ENCODE data around the gene ALG6.
A peak's percentile ranks its signal among the peaks of the same experiment; 100 is the strongest.
"Not testable (repeated sequence)": the region's sequence is repeated elsewhere in the genome, so short reads cannot be mapped to it uniquely, and the experiment has no call there.

ALG6 gene

GRCh38 chr1:63328122-63328521 lies 39.3 kb upstream of the ALG6 start:
- DNase-seq (ENCODE audit: low spot score) = no peak

- DNase-seq (ENCODE audit: low spot score) = no peak
Measured at GRCh38 chr1:63328781-63329180, 38.6 kb upstream of the ALG6 start.

DNA sequence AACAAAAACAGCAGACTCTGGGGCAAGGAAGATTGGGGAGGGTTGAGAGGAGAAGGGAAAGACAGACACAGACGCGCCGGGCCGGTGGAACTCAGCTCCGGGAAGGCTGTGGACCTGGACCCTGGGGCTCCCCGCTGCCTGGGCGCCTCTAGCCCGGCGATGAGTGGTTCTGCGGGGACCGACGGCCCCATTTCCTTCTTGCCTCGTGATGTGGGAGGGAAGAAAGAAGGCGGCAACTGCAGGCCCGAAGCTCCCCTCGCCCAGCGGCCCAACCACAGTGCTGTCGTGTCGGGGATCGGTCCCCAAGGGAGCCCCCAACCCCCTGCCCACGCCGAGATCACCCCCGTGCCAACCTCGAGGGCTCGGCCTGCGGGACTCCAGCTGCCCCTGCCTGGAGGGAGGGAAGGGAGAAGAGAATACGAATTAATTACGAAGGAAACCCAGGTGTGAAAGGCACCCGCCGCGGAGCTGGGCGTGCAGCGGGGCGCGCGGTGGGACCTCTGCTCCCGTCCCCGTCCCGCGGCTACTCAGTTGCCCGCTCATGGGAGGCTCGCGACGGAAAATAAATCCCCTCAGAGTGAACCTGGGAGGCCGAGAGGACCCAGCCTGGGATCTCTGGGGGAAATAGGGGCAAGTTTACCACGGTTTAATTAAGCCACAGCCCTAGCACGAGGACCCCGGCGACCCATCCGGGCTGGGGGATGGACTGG lies 37.7 kb upstream of the ALG6 start:
- no peak for DNase-seq (ENCODE audit: low spot score)

DNA sequence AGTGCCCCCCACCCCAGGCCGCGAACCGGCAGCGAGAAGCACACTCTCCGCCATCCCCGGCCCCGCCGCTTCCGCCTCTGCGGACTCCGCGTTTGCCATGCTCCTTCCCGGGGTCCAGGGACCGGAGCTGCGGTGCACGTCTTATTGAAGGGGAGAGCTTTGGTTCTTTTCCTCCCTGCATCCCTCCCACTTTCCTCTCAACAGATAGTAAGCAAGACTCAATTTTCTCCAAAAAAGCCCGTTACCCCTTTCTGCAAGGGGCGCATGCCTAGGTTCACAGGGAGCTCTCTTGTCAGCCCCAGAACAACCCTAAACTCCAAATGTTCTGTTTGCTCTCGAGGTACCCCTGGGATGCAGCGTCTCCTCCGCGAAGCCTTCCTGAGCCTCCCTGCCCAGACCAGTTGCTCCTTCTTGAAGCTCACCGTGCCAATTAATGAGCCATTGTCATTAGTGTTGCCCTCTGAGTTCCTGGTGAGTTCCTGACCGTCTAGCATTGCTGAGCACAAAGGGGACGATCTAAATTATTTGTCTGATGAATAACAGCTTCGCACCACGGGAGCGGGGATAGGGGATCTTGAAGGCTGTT lies 37.0 kb upstream of the ALG6 start:
- DNase-seq (ENCODE audit: low spot score) = no peak

- no peak for DNase-seq (ENCODE audit: low spot score)
Measured at GRCh38 chr1:63342402-63342801, 25.0 kb upstream of the ALG6 start.

DNA sequence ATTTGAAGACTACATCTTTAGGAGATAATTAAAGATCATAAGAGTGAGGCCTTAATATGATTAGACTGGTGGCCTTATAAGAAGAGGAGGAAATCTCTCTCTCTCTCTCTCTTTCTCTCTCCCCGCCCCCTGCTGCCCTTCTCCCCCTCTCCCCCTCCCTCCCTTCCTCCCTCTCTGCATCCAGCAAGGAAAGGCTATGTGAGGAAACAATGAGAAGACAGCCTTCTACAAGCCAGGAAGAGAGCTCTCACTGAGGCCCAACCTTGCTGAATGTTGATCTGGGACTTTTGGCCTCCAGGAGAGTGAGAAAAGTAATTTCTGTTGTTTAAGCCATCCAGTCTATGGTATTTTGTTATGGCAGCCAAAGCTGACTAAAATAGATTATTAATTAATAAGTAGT lies 23.5 kb upstream of the ALG6 start:
- no peak for DNase-seq (ENCODE audit: low spot score)

DNA sequence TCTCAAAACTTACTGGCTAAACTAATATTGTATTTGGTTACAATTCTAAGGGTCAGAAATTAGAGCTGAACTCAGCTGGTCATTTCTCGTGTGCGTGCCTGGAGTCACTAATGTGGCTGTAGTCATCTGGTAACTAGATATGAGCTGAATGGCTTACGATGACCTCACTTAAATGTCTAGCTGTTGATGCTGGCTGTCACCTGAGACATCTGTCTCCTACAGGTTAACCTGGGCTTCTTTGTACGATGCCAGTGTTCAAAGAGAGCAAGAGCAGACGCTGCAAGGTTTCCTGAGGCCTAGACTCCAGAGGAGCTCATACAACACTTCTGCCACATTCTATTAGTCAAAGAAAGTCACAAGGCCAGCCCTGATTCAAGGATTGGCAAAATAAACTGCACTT lies 17.1 kb upstream of the ALG6 start:
- DNase-seq (ENCODE audit: low spot score) = no peak

DNA sequence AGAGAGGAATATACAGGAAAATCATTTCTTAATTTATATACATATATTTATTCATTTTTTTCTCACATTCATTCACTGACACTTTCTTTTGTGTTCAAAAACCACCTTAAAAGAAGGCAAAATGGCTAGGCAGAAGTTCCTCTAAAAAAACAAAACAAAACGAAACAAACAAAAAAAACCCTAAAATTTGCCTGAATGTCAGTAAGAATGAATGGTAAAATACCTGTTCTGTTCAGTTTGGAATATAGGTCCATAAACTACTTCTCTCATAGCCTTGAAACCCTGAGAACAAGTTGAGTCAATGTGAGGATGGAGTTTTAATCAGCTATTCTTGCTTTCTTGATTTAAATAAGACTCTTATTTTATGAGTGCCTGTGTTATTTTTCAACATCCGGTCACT lies 14.7 kb upstream of the ALG6 start:
- DNase-seq (ENCODE audit: low spot score) = no peak

- not testable (repeated sequence) for DNase-seq (ENCODE audit: low spot score)
Measured at GRCh38 chr1:63356234-63356633, 11.2 kb upstream of the ALG6 start.

- no peak for DNase-seq (ENCODE audit: low spot score)
Measured at GRCh38 chr1:63359561-63359960, 7.9 kb upstream of the ALG6 start.

- DNase-seq (ENCODE audit: low spot score) = no peak
Measured at GRCh38 chr1:63362073-63362472, 5.4 kb upstream of the ALG6 start.

GRCh38 chr1:63362578-63362977 lies 4.8 kb upstream of the ALG6 start:
- no peak for DNase-seq (ENCODE audit: low spot score)

DNA sequence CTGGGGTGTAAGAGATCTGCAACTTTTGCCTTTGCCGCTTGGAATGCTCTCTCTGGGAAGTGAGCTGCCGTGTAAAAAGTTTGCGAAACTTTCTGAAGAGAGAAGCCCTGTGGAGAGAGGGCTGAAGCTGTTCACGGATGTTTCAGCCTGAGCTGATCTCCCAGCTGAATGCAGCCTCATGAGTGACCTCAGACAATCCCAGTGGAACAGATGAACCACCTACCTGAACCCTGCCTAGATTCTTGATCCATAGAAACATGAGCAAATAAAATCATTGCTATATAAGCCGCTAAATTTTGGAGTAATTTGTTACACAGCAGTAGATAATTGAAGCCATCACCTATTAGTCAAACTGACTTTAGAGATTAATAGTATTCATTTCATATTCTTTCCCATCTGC lies 4.4 kb upstream of the ALG6 start:
- no peak for DNase-seq (ENCODE audit: low spot score)

- DNase-seq (ENCODE audit: low spot score) = peak; percentile 66
Measured at GRCh38 chr1:63366908-63367214, 566 bp upstream of the ALG6 start.

DNA sequence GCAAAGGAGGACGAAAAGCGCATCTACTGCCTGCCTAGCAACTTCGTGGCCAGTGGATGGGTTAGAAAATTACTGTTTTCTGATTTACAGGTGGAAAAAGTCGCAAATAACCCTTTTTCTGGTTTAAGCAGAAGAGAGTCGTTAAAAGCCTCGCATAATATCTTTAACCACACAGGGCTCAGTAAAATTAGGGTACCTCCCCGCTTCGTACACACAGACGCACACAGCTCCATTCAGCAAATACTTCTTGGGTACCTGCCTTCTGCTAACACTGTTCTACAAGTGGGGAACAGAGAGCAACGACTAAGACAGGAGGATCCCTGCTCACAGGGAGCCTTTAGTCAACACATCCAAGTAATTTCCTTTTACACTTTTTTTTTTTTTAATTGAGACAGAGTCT lies 704 bp downstream of the ALG6 start:
- DNase-seq (ENCODE audit: low spot score) = no peak

DNA sequence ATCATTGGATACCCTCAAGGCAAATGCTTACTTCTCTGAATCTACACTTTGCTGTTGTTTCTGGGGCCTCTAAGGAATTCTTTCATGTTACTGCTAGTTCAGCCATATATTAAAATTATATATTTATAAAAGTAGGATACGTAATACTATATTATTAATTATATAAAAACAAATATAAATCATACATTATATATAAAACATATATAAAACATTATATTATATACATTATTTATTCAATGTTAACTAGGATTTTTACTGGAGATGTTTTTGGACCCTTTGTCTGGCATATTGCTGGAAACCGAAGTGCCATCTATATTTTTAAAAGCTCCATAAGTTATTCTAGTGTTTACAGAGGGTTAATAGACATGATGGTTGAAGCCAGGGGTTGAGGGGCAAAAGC lies 12.2 kb downstream of the ALG6 start:
- no peak for DNase-seq (ENCODE audit: low spot score)

DNA sequence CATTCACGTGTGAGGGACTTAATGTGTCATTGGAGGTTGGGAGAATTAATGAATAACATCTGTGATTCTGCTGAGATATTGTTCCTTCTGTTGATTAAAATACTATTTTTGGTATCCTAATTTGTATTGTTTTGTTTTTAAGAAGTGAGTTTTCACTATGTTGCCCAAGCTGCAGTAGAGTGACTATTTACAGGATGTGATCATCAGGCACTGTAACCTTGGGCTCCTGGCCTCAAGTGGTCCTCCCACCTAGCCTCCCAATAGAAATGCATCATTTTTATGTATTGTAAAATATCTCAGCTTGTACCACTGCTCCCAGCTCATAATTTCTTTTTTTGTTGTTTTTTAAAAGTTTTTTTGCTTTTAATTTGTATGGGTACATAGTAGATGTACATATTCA lies 14.3 kb downstream of the ALG6 start:
- no peak for DNase-seq (ENCODE audit: low spot score)

DNA sequence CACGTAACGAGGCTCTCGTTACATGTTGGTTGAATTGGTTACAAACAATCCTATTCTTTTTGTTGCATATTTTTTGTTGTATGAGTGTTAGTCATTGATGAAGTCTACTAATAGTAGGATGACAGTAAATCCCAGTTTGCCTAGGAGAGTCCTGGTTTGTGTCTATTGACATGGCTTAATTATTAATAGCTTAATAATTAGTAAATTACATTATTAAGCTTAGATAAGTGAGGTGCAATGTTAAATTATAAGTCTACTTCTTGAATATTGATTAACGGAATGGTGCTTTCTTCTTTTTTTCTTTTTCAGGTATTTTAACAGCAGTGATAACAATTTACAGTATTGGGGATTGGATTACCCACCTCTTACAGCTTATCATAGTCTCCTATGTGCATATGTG lies 34.5 kb downstream of the ALG6 start:
- DNase-seq (ENCODE audit: low spot score) = no peak

DNA sequence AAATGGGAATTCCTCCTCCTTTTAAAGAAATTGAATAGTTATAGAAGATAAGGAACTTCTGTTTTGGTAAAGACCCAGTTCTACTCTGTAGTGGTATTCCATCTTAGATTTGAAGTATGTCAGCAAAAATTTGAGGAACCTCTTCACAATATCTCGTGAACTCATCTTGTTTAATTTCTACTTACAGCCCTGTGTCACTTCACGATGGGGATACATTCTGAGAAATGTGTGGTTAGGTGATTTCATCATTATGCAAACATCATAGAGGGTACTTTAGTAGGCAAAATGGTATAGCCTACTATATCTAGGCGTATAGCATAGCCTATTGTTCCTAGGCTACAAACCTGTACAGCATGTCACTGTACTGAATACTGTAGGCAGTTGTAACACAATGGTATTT lies 36.0 kb downstream of the ALG6 start:
- DNase-seq (ENCODE audit: low spot score) = no peak

DNA sequence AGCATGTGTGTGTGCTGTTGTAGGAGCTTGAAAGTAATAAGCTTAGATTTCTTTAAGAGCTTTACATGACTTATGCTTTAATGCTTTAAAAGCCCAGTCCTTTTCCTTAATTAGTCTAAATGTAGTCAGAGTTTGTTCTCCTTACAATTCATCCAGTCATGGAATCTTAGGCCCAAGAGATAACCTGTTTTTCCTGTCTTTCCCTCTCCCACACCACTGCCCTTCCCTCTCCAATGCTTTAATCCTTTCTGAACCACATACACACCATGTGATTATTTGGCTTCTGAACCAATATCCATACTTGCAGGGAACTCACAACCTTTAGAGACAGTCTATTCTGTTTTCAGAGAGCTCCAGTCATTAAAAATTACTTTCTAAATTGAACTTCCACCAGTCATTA lies 37.6 kb downstream of the ALG6 start:
- DNase-seq (ENCODE audit: low spot score) = no peak

DNA sequence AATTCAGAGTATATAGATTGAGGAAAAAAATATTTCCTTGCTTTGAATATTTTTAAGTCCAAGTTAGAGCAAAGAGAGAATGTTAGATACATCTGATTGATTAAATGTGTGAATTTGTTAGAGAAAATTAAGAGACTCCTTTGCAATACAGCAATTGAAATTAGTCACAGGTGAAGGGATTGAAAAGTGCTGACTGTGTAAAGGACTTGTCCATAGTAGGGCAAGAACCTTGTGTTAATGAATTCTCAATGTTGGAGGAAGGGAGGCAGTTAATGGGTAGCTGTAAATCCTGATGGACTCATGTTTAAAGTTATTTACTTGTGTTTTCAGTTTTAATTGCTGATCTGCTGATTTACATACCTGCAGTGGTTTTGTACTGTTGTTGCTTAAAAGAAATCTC lies 38.6 kb downstream of the ALG6 start:
- no peak for DNase-seq (ENCODE audit: low spot score)

GRCh38 chr1:63407002-63407401 lies 39.6 kb downstream of the ALG6 start:
- no peak for DNase-seq (ENCODE audit: low spot score)

GRCh38 chr1:63408331-63408730 lies 40.9 kb downstream of the ALG6 start:
- DNase-seq (ENCODE audit: low spot score) = no peak

DNA sequence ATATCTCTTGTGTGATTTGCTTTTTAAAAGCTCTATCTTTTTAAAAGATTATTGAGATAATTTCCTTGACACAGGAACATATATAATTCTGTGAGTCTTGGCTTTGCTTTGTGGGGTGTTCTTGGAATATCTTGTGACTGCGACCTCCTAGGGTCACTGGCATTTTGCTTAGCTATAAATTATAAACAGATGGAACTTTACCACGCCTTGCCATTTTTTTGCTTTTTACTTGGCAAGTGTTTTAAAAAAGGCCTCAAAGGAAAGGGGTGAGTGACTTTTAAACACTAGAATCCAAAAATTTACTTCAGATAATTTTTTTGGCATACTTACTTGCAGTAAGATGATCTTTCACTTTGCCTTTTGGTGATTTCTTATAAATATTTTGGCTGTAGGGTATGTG lies 43.6 kb downstream of the ALG6 start:
- DNase-seq (ENCODE audit: low spot score) = no peak

DNA sequence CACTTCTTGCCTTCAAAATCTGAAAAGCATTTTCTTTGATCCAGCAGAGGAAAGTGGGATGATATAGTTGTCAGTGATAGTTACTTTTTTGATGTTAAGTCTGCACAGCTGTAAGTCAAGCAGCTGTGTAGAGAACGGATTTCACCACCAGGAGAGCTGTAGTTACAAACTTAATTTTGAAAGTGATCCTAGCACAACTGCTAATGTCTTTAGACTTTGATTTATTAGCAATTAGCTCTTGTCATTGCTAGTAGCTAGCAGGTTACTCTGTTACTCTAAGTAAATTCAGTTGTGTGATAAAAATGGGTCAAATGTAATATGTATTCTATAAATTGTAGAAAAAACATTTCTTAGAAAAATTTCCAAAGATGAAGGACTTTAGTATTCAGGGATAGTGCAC lies 46.0 kb downstream of the ALG6 start:
- no peak for DNase-seq (ENCODE audit: low spot score)
